Measurements from ENCODE around the gene PDE8A.
A peak's percentile ranks its signal among the peaks of the same experiment; 100 is the strongest.

The PDE8A gene

GRCh38 chr15:85041230-85041629 lies 59.6 kb downstream of the PDE8A start:
- no peak for DNase-seq

- peak; percentile 57 for DNase-seq
Measured at GRCh38 chr15:85044251-85044853, 62.7 kb downstream of the PDE8A start.

- DNase-seq: no peak
Measured at GRCh38 chr15:85044894-85045293, 63.2 kb downstream of the PDE8A start.

GRCh38 chr15:85045615-85046014 lies 64.0 kb downstream of the PDE8A start:
- no peak for DNase-seq

- peak; percentile 95 for DNase-seq
Measured at GRCh38 chr15:85047271-85047948, 65.8 kb downstream of the PDE8A start.

- peak; percentile 18 for DNase-seq
Measured at GRCh38 chr15:85048430-85048829, 66.8 kb downstream of the PDE8A start.

GRCh38 chr15:85049805-85050204 lies 68.1 kb downstream of the PDE8A start:
- no peak for DNase-seq

- no peak for DNase-seq
Measured at GRCh38 chr15:85059734-85060133, 78.1 kb downstream of the PDE8A start.

GRCh38 chr15:85062560-85062959 lies 80.9 kb downstream of the PDE8A start:
- no peak for DNase-seq

- no peak for DNase-seq
Measured at GRCh38 chr15:85063088-85063487, 81.4 kb downstream of the PDE8A start.

- DNase-seq: no peak
Measured at GRCh38 chr15:85063522-85064079, 81.9 kb downstream of the PDE8A start.

- no peak for DNase-seq
Measured at GRCh38 chr15:85064710-85065109, 83.1 kb downstream of the PDE8A start.

- no peak for DNase-seq
Measured at GRCh38 chr15:85071061-85071460, 89.4 kb downstream of the PDE8A start.

- DNase-seq: no peak
Measured at GRCh38 chr15:85071504-85071903, 89.8 kb downstream of the PDE8A start.

- DNase-seq: no peak
Measured at GRCh38 chr15:85072917-85073316, 91.3 kb downstream of the PDE8A start.

- DNase-seq: peak; percentile 25
Measured at GRCh38 chr15:85073556-85074194, 92.0 kb downstream of the PDE8A start.

- DNase-seq: no peak
Measured at GRCh38 chr15:85086855-85087254, 105.2 kb downstream of the PDE8A start.

- DNase-seq: no peak
Measured at GRCh38 chr15:85088300-85088699, 106.6 kb downstream of the PDE8A start.

GRCh38 chr15:85089929-85090597 lies 108.4 kb downstream of the PDE8A start:
- DNase-seq: no peak

- no peak for DNase-seq
Measured at GRCh38 chr15:85091990-85092389, 110.3 kb downstream of the PDE8A start.

- peak; percentile 60 for DNase-seq
Measured at GRCh38 chr15:85094685-85095084, 113.0 kb downstream of the PDE8A start.

GRCh38 chr15:85095566-85095965 lies 113.9 kb downstream of the PDE8A start:
- DNase-seq: no peak

GRCh38 chr15:85097250-85097649 lies 115.6 kb downstream of the PDE8A start:
- no peak for DNase-seq
